H1 (cell line): Measurements from ENCODE around the gene PTPRG. TPM values are rescaled to one million over a fixed set of nuclear protein-coding genes. Genes with fewer than 3 reads are reported as not detected.
A peak's percentile ranks its signal among the peaks of the same experiment; 100 is the strongest.

Source experiments
- CTCF ChIA-PET: fragments of 300-600 bp; sonication (Branson Sonifier 250); formaldehyde crosslinking; loops from one replicate; lab custom pipeline; 2021; ENCODE audit not compliant: partially characterized antibody; lab: Charles Lee
- POLR2A ChIA-PET: fragments of 300-600 bp; sonication (Branson Sonifier 250); formaldehyde crosslinking; loops from one replicate; lab custom pipeline; 2021; ENCODE audit warnings: inconsistent platforms; ENCODE audit not compliant: partially characterized antibody; lab: Charles Lee
- DNase-seq, 2 experiments: peaks; one replicate each; pipeline versions ENCODE4 v3.0.0 to v3.0.0-alpha.2; 2010 to 2022; ENCODE audit warnings: low spot score in 2 of 2, low read depth in 1 of 2, mixed read lengths in 1 of 2
- FAIRE-seq: peaks from 2 replicates; lab custom pipeline; 2011; peaks lifted over from hg19 to GRCh38; lab: Jason Lieb, UNC
- H2AFZ ChIP-seq: 2 replicates; pipeline ENCODE4 v1.8.1; 2012; ENCODE audit warnings: low read length, inconsistent platforms
- H2AK5ac ChIP-seq: 2 replicates; pipeline ENCODE4 v1.6.1; 2013; ENCODE audit warnings: low read depth, low read length
- H2BK120ac ChIP-seq: replicated peaks from 2 replicates; pipeline ENCODE3; 2013; ENCODE audit warnings: low read depth, low read length, inconsistent platforms
- H2BK12ac ChIP-seq: 2 replicates; pipeline ENCODE4 v1.6.1; 2013; ENCODE audit warnings: low read depth, low read length
- H2BK15ac ChIP-seq: 2 replicates; pipeline ENCODE4 v1.6.1; 2013; ENCODE audit warnings: low read length
- H2BK20ac ChIP-seq: 2 replicates; pipeline ENCODE4 v1.6.1; 2013; ENCODE audit warnings: low read length
- H2BK5ac ChIP-seq: 2 replicates; pipeline ENCODE4 v1.6.1; 2013; ENCODE audit warnings: low read depth, low read length
- H3K14ac ChIP-seq: 2 replicates; pipeline ENCODE4 v1.6.1; 2013; ENCODE audit warnings: inconsistent platforms; ENCODE audit not compliant: insufficient read length
- H3K18ac ChIP-seq: 2 replicates; pipeline ENCODE4 v1.6.1; 2013; ENCODE audit warnings: low read length; ENCODE audit errors: extremely low read depth
- H3K23ac ChIP-seq: 2 replicates; pipeline ENCODE4 v1.6.1; 2013; ENCODE audit warnings: inconsistent platforms; ENCODE audit not compliant: insufficient read length
- H3K23me2 ChIP-seq: 2 replicates; pipeline ENCODE4 v1.6.1; 2013; ENCODE audit warnings: low read depth, low read length
- H3K27ac ChIP-seq: 2 replicates; pipeline ENCODE4 v1.6.1; 2011; ENCODE audit warnings: low read depth, low read length, inconsistent platforms
- H3K27me3 ChIP-seq, 4 experiments: replicated peaks in 1 of 4; 1 replicate in 1 of 4; 2 replicates in 3 of 4; pipeline versions ENCODE4 v1.6.1 to v1.8.1; 2011 to 2013; ENCODE audit warnings: low read length in 3 of 4, mild to moderate bottlenecking in 3 of 4, inconsistent platforms in 2 of 4, mixed read lengths in 2 of 4, moderate library complexity in 1 of 4; ENCODE audit not compliant: control insufficient read depth in 3 of 4, insufficient read depth in 3 of 4; ENCODE audit errors: extremely low read depth in 1 of 4
- H3K36me3 ChIP-seq, 4 experiments: 2 replicates each; pipeline versions ENCODE4 v1.6.1 to v1.8.1; 2011 to 2013; ENCODE audit warnings: mild to moderate bottlenecking in 4 of 4, low read length in 3 of 4, moderate library complexity in 2 of 4, control low read depth in 1 of 4, inconsistent platforms in 1 of 4; ENCODE audit not compliant: insufficient read depth in 4 of 4, control insufficient read depth in 2 of 4
- H3K4ac ChIP-seq: replicated peaks from 2 replicates; pipeline ENCODE3; 2013; ENCODE audit warnings: low read length, low read depth, mixed read lengths, inconsistent platforms; ENCODE audit not compliant: insufficient read length
- H3K4me1 ChIP-seq, 4 experiments: replicated peaks in 1 of 4; 1 replicate in 1 of 4; 2 replicates in 3 of 4; pipeline versions ENCODE4 v1.6.1 to v1.8.1; 2011 to 2013; ENCODE audit warnings: low read length in 3 of 4, inconsistent platforms in 2 of 4, mixed read lengths in 1 of 4; ENCODE audit not compliant: insufficient read depth in 4 of 4, control insufficient read depth in 3 of 4
- H3K4me2 ChIP-seq, 2 experiments: 2 replicates each; pipeline versions ENCODE4 v1.6.1 to v1.8.1; 2011 to 2013; ENCODE audit warnings: low read depth in 2 of 2, low read length in 2 of 2, control low read depth in 1 of 2, inconsistent platforms in 1 of 2, mild to moderate bottlenecking in 1 of 2; ENCODE audit not compliant: insufficient read depth in 1 of 2
- H3K4me3 ChIP-seq, 4 experiments: fragments of 200-600, 300-600 bp in 1 of 4; sonication (generic), shearing (Covaris generic), sonication (Bioruptor Twin) in 1 of 4; 2 replicates each; pipeline versions ENCODE4 v1.5.1 to v1.8.1; 2011 to 2016; ENCODE audit warnings: low read length in 4 of 4, low read depth in 3 of 4, control low read depth in 2 of 4, inconsistent platforms in 2 of 4, mild to moderate bottlenecking in 2 of 4, mixed read lengths in 1 of 4, moderate library complexity in 1 of 4; ENCODE audit not compliant: insufficient read depth in 2 of 4; ENCODE audit errors: extremely low read depth in 1 of 4
- H3K56ac ChIP-seq: replicated peaks from 2 replicates; pipeline ENCODE3; 2013; ENCODE audit warnings: low read depth, mild to moderate bottlenecking, mixed read lengths, low read length, inconsistent platforms; ENCODE audit not compliant: insufficient read length
- H3K79me1 ChIP-seq: 2 replicates; pipeline ENCODE4 v1.6.1; 2013; ENCODE audit warnings: low read depth, low read length, control low read depth
- H3K79me2 ChIP-seq, 2 experiments: 2 replicates each; pipeline versions ENCODE4 v1.6.1 to v1.8.1; 2012 to 2013; ENCODE audit warnings: low read length in 2 of 2, mild to moderate bottlenecking in 2 of 2, inconsistent platforms in 1 of 2; ENCODE audit not compliant: insufficient read depth in 2 of 2, control insufficient read depth in 1 of 2
- H3K9ac ChIP-seq, 4 experiments: replicated peaks in 1 of 4; 1 replicate in 1 of 4; 2 replicates in 3 of 4; pipeline versions ENCODE4 v1.6.1 to v1.8.1; 2011 to 2013; ENCODE audit warnings: low read depth in 3 of 4, low read length in 3 of 4, control low read depth in 2 of 4, mild to moderate bottlenecking in 2 of 4, moderate library complexity in 2 of 4, inconsistent platforms in 1 of 4; ENCODE audit errors: extremely low read depth in 1 of 4
- H3K9me3 ChIP-seq, 2 experiments: 2 replicates each; pipeline versions ENCODE4 v1.6.1 to v1.8.1; 2012 to 2013; ENCODE audit warnings: mild to moderate bottlenecking in 2 of 2, moderate library complexity in 2 of 2, control low read depth in 1 of 2, inconsistent platforms in 1 of 2, low read depth in 1 of 2, low read length in 1 of 2, mixed read lengths in 1 of 2; ENCODE audit not compliant: insufficient read depth in 2 of 2
- H4K20me1 ChIP-seq, 2 experiments: replicated peaks in 1 of 2; 2 replicates each; pipeline versions ENCODE3 to v1.8.1; 2011 to 2013; ENCODE audit warnings: inconsistent platforms in 2 of 2, low read length in 2 of 2, mild to moderate bottlenecking in 1 of 2; ENCODE audit not compliant: insufficient read depth in 2 of 2, control insufficient read depth in 1 of 2
- H4K5ac ChIP-seq: 2 replicates; pipeline ENCODE4 v1.6.1; 2013; ENCODE audit warnings: low read length, low read depth, mixed read lengths, inconsistent platforms; ENCODE audit not compliant: insufficient read length
- H4K8ac ChIP-seq: 2 replicates; pipeline ENCODE4 v1.8.0; 2013; ENCODE audit warnings: mild to moderate bottlenecking, moderate library complexity, low read length, inconsistent platforms; ENCODE audit not compliant: insufficient read depth; ENCODE audit errors: extremely low read depth
- H4K91ac ChIP-seq: replicated peaks from 2 replicates; pipeline ENCODE3; 2013; ENCODE audit warnings: low read length, mixed read lengths, inconsistent platforms; ENCODE audit not compliant: insufficient read length
- SRF ChIP-seq: IDR thresholded peaks from 2 replicates; pipeline ENCODE4 v1.6.1; 2011; ENCODE audit warnings: mild to moderate bottlenecking, low read depth, low read length, moderate library complexity
- TAF7 ChIP-seq: optimal IDR thresholded peaks from 2 replicates; pipeline ENCODE3; 2011; ENCODE audit warnings: low read depth, mild to moderate bottlenecking, inconsistent platforms, low read length, moderate library complexity, borderline replicate concordance
- WGBS, 2 experiments: shearing (Covaris generic) in 1 of 2; methylation state at CpG; one replicate each; pipeline versions ENCODE4 v1.1.6 to v1.1.7; 2013 to 2015; ENCODE audit warnings: low lambda C conversion rate in 2 of 2, mixed read lengths in 2 of 2, inconsistent platforms in 1 of 2, low coverage in 1 of 2, missing lambda C conversion rate in 1 of 2; ENCODE audit not compliant: insufficient replicate concordance in 2 of 2, insufficient coverage in 1 of 2, insufficient read length in 1 of 2; ENCODE audit errors: extremely low coverage in 1 of 2, missing lambda C conversion rate in 1 of 2; 5-methylcytosine and 5-hydroxymethylcytosine counted together
- polyA plus RNA-seq, 7 experiments: library from polyadenylated mRNA; depleted of rRNA in 3 of 7; stranded (reverse) in 5 of 7; unstranded in 2 of 7; fragments of >200 nt in 5 of 7; fragments of 200-250 nt in 2 of 7; gene quantifications; 1 replicate in 5 of 7; 2 replicates in 1 of 7; 4 replicates in 1 of 7; pipeline versions ENCODE4 v1.2.1 to v1.2.3, GENCODE V29; 2011 to 2013; ENCODE audit warnings: missing spikeins in 2 of 7, mixed read lengths in 2 of 7
- total RNA-seq: library from RNA; stranded (reverse); fragmentation: NEBNext Ultra II Directional; extraction: Animal tissue kit (Norgen Biotek cat#: 25700); gene quantifications from 2 replicates; pipeline ENCODE4 v1.2.1, GENCODE V29; 2021

PTPRG gene
- total and polyA plus RNA-seq, 2 of the 8 experiments (the other 6 are each of a cell fraction or from before 2014, with no cell fraction given) = 23.3 to 96.2 TPM

- Histone ChIP-seq H2BK20ac (peak overlapping the region; percentile 87; the same call in 1 of the 2 replicates), H3K14ac (no peak overlapping the region), H4K20me1 (peaks cover 6 to 12% of the 10 kb centered on the region in 2 experiments), H3K23me2 (no peaks in the 10 kb centered on the region), H3K27me3 (peaks cover 0 to 4% (median 0%) of the 10 kb centered on the region in 4 experiments; a peak in 1 of 7 replicates), H4K91ac (peak overlapping the region; percentile 47), H3K79me1 (peaks cover 15% of the 10 kb centered on the region), H4K8ac (no peak overlapping the region), H3K79me2 (peaks cover 15 to 85% of the 10 kb centered on the region in 2 experiments), H2BK15ac (peak overlapping the region; percentile 9; the same call in 1 of the 2 replicates), H3K27ac (no peak overlapping the region), H3K4me1 (peaks cover 25 to 67% (median 55%) of the 10 kb centered on the region in 4 experiments), H2BK12ac (peak overlapping the region; percentile 7; the same call in 1 of the 2 replicates), H3K23ac (no peak overlapping the region), H3K18ac (peak overlapping the region; percentile 40; the same call in 1 of the 2 replicates), H2AK5ac (0 out of 2 replicates have a peak overlapping the region, but pooled peaks have one; percentile 44), H2BK5ac (peak overlapping the region; percentile 2; the same call in 1 of the 2 replicates), H3K36me3 (peaks cover 0 to 4% (median 0%) of the 10 kb centered on the region in 4 experiments; a peak in 1 of 8 replicates), H3K9me3 (no peaks in the 10 kb centered on the region), H3K56ac (no peak overlapping the region), H4K5ac (no peak overlapping the region), H3K4me2 (no peak overlapping the region; a peak in 1 of 4 replicates), H3K4me3 (no peak overlapping the region), H3K4ac (no peak overlapping the region), H3K9ac (no peak overlapping the region), H2BK120ac (no peak overlapping the region), H2AFZ (no peak overlapping the region)
- ChIA-PET POLR2A (interaction anchor here (0.8 to 2.4 kb wide), 3 partner anchors 9 to 13 kb away, joined by 3 to 12 read pairs (median 6); no protein-coding TSS in a partner anchor), CTCF (interaction anchor here (1.3 kb wide), 2 partner anchors 56 to 121 kb away, joined by 3 to 5 read pairs; no protein-coding TSS in a partner anchor)
- FAIRE-seq (no peak), DNase-seq (no peak)
- 79% methylated on average over 3 of the region's 3 CpGs; no CpG with 5 or more reads in 1 of the 2 experiments for WGBS, 2 experiments
- TF ChIP-seq SRF (no peak), TAF7 (no peak)
These were observed 124.9 kb downstream of the PTPRG start for GRCh38 chr3:61686228-61686648.
